ENCODE results near the gene TBX3.

TBX3 gene

GRCh38 chr12:114655934-114656749, 27.8 kb downstream of the TBX3 start:
- TF ChIP-seq FOXM1 (IDR thresholded peaks at IDR 0.05; ENCODE audit: borderline replicate concordance, low read depth) (no peak), TCF12 (IDR thresholded peaks at IDR 0.05; ENCODE audit: low read depth) (no peak), USF1 (IDR thresholded peaks at IDR 0.05) (no peak), CREB1 (IDR thresholded peaks at IDR 0.05; ENCODE audit: low read depth) (no peak), RAD21 (IDR thresholded peaks at IDR 0.05; ENCODE audit: low read depth) (no peak), EGR1 (IDR thresholded peaks at IDR 0.05) (no peak), TAF1 (IDR thresholded peaks at IDR 0.05; ENCODE audit: low read depth) (no peak), YY1 (IDR thresholded peaks at IDR 0.05; ENCODE audit: low read depth) (no peak), REST (IDR thresholded peaks at IDR 0.05; ENCODE audit: low read depth) (no peak), EP300 (IDR thresholded peaks at IDR 0.05; ENCODE audit: borderline replicate concordance) (no peak), MAX (IDR thresholded peaks at IDR 0.05) (no peak), ZBTB7A (IDR thresholded peaks at IDR 0.05; ENCODE audit: low read depth) (no peak), NFIC (IDR thresholded peaks at IDR 0.05) (no peak)

- no peak for TF ChIP-seq MAX (IDR thresholded peaks at IDR 0.05)
- no peak for TF ChIP-seq CREB1 (IDR thresholded peaks at IDR 0.05; ENCODE audit: low read depth)
- TF ChIP-seq USF1 (IDR thresholded peaks at IDR 0.05): no peak
- TF ChIP-seq TCF12 (IDR thresholded peaks at IDR 0.05; ENCODE audit: low read depth): no peak
- TF ChIP-seq TAF1 (IDR thresholded peaks at IDR 0.05; ENCODE audit: low read depth): no peak
- no peak for TF ChIP-seq CEBPB (IDR thresholded peaks at IDR 0.05)
- no peak for TF ChIP-seq ZBTB7A (IDR thresholded peaks at IDR 0.05; ENCODE audit: low read depth)
- no peak for TF ChIP-seq TEAD4 (IDR thresholded peaks at IDR 0.05)
- no peak for TF ChIP-seq YY1 (IDR thresholded peaks at IDR 0.05; ENCODE audit: low read depth)
- TF ChIP-seq EP300 (IDR thresholded peaks at IDR 0.05; ENCODE audit: borderline replicate concordance): no peak
- no peak for TF ChIP-seq NFIC (IDR thresholded peaks at IDR 0.05)
- no peak for TF ChIP-seq EGR1 (IDR thresholded peaks at IDR 0.05)
- no peak for TF ChIP-seq REST (IDR thresholded peaks at IDR 0.05; ENCODE audit: low read depth)
These were observed 34.4 kb downstream of the TBX3 start for GRCh38 chr12:114649585-114649984.

GRCh38 chr12:114648711-114649110, 35.3 kb downstream of the TBX3 start:
- TF ChIP-seq ZBTB7A (IDR thresholded peaks at IDR 0.05; ENCODE audit: low read depth) (no peak), EGR1 (IDR thresholded peaks at IDR 0.05) (no peak), USF1 (IDR thresholded peaks at IDR 0.05) (no peak), FOXM1 (IDR thresholded peaks at IDR 0.05; ENCODE audit: borderline replicate concordance, low read depth) (no peak), CREB1 (IDR thresholded peaks at IDR 0.05; ENCODE audit: low read depth) (no peak), TEAD4 (IDR thresholded peaks at IDR 0.05) (no peak), TAF1 (IDR thresholded peaks at IDR 0.05; ENCODE audit: low read depth) (no peak)

GRCh38 chr12:114638790-114639435, 45.1 kb downstream of the TBX3 start:
- no peak for TF ChIP-seq REST (IDR thresholded peaks at IDR 0.05; ENCODE audit: low read depth)
- no peak for TF ChIP-seq MAX (IDR thresholded peaks at IDR 0.05)
- TF ChIP-seq TEAD4 (IDR thresholded peaks at IDR 0.05): no peak
- no peak for TF ChIP-seq CREB1 (IDR thresholded peaks at IDR 0.05; ENCODE audit: low read depth)
- TF ChIP-seq EGR1 (IDR thresholded peaks at IDR 0.05): no peak
- no peak for TF ChIP-seq EP300 (IDR thresholded peaks at IDR 0.05; ENCODE audit: borderline replicate concordance)
- TF ChIP-seq TCF12 (IDR thresholded peaks at IDR 0.05; ENCODE audit: low read depth): no peak
- TF ChIP-seq YY1 (IDR thresholded peaks at IDR 0.05; ENCODE audit: low read depth): no peak
- TF ChIP-seq USF1 (IDR thresholded peaks at IDR 0.05): no peak
- no peak for TF ChIP-seq ZBTB7A (IDR thresholded peaks at IDR 0.05; ENCODE audit: low read depth)
- TF ChIP-seq TAF1 (IDR thresholded peaks at IDR 0.05; ENCODE audit: low read depth): no peak
